Parathyroid adenoma (tissue), 2 donors: ENCODE results near the gene RHBDF1.

Experiments
- H2AFZ ChIP-seq: fragments of 300-600 bp; sonication (generic); one replicate; pipeline ENCODE4 v1.7.0; 2017; ENCODE audit warnings: antibody characterized with exemption, mild to moderate bottlenecking
- H3K27ac ChIP-seq: fragments of 300-600 bp; sonication (generic); one replicate; pipeline ENCODE4 v1.7.0; 2017
- H3K27me3 ChIP-seq: fragments of 300-600 bp; sonication (generic); one replicate; pipeline ENCODE4 v1.7.0; 2017; ENCODE audit warnings: low read length; ENCODE audit not compliant: control insufficient read depth, insufficient read depth
- H3K36me3 ChIP-seq: fragments of 300-600 bp; sonication (generic); one replicate; pipeline ENCODE4 v1.7.0; 2017; ENCODE audit warnings: low read length; ENCODE audit not compliant: control insufficient read depth, insufficient read depth
- H3K4me1 ChIP-seq: fragments of 300-600 bp; sonication (generic); one replicate; pipeline ENCODE4 v1.7.0; 2017; ENCODE audit warnings: control low read depth
- H3K4me2 ChIP-seq: fragments of 300-600 bp; sonication (generic); one replicate; pipeline ENCODE4 v1.7.0; 2017; ENCODE audit warnings: low read length
- H3K4me3 ChIP-seq: fragments of 300-600 bp; sonication (generic); one replicate; pipeline ENCODE4 v1.7.0; 2017; ENCODE audit warnings: low read depth, low read length
- H3K79me2 ChIP-seq: fragments of 300-600 bp; sonication (generic); one replicate; pipeline ENCODE4 v1.7.0; 2017; ENCODE audit warnings: control low read depth
- H3K9ac ChIP-seq: fragments of 300-600 bp; sonication (generic); one replicate; pipeline ENCODE4 v1.7.0; 2017; ENCODE audit warnings: mild to moderate bottlenecking
- H3K9me3 ChIP-seq: fragments of 300-600 bp; sonication (generic); one replicate; pipeline ENCODE4 v1.7.0; 2017; ENCODE audit warnings: low read length; ENCODE audit not compliant: control insufficient read depth
- TF ChIP-seq, protein P1 (sequence below): fragments of 300-600 bp; sonication (generic); IDR thresholded peaks from one replicate; pipeline ENCODE4 v1.7.0; 2017; ENCODE audit warnings: antibody characterized with exemption, mild to moderate bottlenecking
- donor health status: primary hyperparathyroidism.

RHBDF1 gene

GRCh38 chr16:84718-85406 lies 12.4 kb upstream of the RHBDF1 start:
- H3K9me3 ChIP-seq = no peaks in the 10 kb centered on the region
- no peak overlapping the region for H2AFZ ChIP-seq
- no peaks in the 10 kb centered on the region for H3K36me3 ChIP-seq
- H3K27ac ChIP-seq = no peak overlapping the region
- H3K27me3 ChIP-seq = no peaks in the 10 kb centered on the region
- TF ChIP-seq, protein P1, sequence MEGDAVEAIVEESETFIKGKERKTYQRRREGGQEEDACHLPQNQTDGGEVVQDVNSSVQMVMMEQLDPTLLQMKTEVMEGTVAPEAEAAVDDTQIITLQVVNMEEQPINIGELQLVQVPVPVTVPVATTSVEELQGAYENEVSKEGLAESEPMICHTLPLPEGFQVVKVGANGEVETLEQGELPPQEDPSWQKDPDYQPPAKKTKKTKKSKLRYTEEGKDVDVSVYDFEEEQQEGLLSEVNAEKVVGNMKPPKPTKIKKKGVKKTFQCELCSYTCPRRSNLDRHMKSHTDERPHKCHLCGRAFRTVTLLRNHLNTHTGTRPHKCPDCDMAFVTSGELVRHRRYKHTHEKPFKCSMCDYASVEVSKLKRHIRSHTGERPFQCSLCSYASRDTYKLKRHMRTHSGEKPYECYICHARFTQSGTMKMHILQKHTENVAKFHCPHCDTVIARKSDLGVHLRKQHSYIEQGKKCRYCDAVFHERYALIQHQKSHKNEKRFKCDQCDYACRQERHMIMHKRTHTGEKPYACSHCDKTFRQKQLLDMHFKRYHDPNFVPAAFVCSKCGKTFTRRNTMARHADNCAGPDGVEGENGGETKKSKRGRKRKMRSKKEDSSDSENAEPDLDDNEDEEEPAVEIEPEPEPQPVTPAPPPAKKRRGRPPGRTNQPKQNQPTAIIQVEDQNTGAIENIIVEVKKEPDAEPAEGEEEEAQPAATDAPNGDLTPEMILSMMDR = no peak
- H3K4me3 ChIP-seq = no peak overlapping the region
- no peaks in the 10 kb centered on the region for H3K79me2 ChIP-seq
- H3K4me1 ChIP-seq = peaks cover 2% of the 10 kb centered on the region
- no peak overlapping the region for H3K4me2 ChIP-seq
- H3K9ac ChIP-seq = no peak overlapping the region

- no peak overlapping the region for H2AFZ ChIP-seq
- no peaks in the 10 kb centered on the region for H3K27me3 ChIP-seq
- no peaks in the 10 kb centered on the region for H3K79me2 ChIP-seq
- H3K4me1 ChIP-seq = peaks cover 2% of the 10 kb centered on the region
- no peak overlapping the region for H3K9ac ChIP-seq
- H3K27ac ChIP-seq = no peak overlapping the region
- H3K4me2 ChIP-seq = no peak overlapping the region
- TF ChIP-seq, protein P1 = no peak
- no peak overlapping the region for H3K4me3 ChIP-seq
- H3K36me3 ChIP-seq = no peaks in the 10 kb centered on the region
- H3K9me3 ChIP-seq = no peaks in the 10 kb centered on the region
Observed at GRCh38 chr16:83781-84615, 11.6 kb upstream of the RHBDF1 start.

DNA sequence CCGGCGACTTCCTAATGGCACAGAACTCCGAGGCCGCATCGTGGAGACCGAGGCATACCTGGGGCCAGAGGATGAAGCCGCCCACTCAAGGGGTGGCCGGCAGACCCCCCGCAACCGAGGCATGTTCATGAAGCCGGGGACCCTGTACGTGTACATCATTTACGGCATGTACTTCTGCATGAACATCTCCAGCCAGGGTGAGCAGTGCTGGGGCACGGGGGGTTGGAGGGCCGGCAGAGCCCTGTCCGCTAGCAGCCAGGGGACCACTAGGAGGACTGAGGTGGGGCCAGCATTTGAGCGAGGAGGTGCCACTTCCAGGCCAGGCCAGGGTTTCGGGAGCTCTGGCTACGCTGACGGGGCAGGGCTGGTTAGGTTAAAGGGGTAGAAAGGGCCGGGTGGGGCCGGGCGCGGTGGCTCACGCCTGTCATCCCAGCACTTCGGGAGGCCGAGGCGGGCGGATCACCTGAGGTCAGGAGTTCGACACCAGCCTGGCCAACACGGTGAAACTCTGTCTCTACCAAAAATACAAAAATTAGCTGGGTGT lies 10.7 kb upstream of the RHBDF1 start:
- H3K4me2 ChIP-seq = no peak overlapping the region
- no peaks in the 10 kb centered on the region for H3K27me3 ChIP-seq
- no peak overlapping the region for H3K9ac ChIP-seq
- H3K9me3 ChIP-seq = no peaks in the 10 kb centered on the region
- no peak overlapping the region for H3K4me3 ChIP-seq
- H3K36me3 ChIP-seq = no peaks in the 10 kb centered on the region
- TF ChIP-seq, protein P1 = no peak
- H2AFZ ChIP-seq = no peak overlapping the region
- no peak overlapping the region for H3K27ac ChIP-seq
- peaks cover 8% of the 10 kb centered on the region for H3K4me1 ChIP-seq
- no peaks in the 10 kb centered on the region for H3K79me2 ChIP-seq

GRCh38 chr16:79151-80054 lies 7.0 kb upstream of the RHBDF1 start:
- TF ChIP-seq, protein P1 = no peak
- no peak overlapping the region for H3K9ac ChIP-seq

More at GRCh38 chr16:79151-80054, 7.0 kb upstream of the RHBDF1 start:
- peak overlapping the region; percentile 32 for H3K27ac ChIP-seq
- no peak overlapping the region for H2AFZ ChIP-seq
- H3K36me3 ChIP-seq = no peaks in the 10 kb centered on the region
- no peaks in the 10 kb centered on the region for H3K9me3 ChIP-seq
- no peaks in the 10 kb centered on the region for H3K79me2 ChIP-seq
- H3K4me1 ChIP-seq = peaks cover 12% of the 10 kb centered on the region
- no peak overlapping the region for H3K4me3 ChIP-seq
- H3K27me3 ChIP-seq = no peaks in the 10 kb centered on the region
- H3K4me2 ChIP-seq = peak overlapping the region; percentile 67
